Measurements from ENCODE around the gene GALNT15.

The GALNT15 gene

DNA sequence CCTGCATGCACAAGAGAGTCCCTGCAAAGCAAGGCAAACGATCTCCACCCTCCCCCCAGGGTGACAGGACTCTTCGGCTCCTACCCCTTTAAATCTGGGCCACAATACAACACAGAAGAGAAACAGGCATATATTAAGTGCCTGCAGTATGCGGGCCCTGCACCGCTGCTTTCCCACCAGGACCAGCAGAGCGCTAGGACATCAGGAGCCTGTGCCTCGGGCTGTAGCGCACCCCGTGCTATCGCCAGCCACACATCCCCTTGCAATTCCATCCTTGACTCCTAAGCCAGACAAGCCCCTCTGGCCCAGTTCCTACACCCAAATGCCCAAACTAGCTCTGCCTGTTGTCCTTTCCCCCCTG lies 4.1 kb downstream of the GALNT15 start:
- no peaks in the 10 kb centered on the region for H4K20me1 ChIP-seq (ENCODE audit: insufficient read depth, low read length, poor library complexity, severe bottlenecking)
- H3K4me1 ChIP-seq (ENCODE audit: insufficient read depth, low read length, poor library complexity, severe bottlenecking), result no peaks in the 10 kb centered on the region
- H3K9me3 ChIP-seq (ENCODE audit: insufficient read depth, low read depth, low read length), result no peaks in the 10 kb centered on the region
- TF ChIP-seq CTCF (conservative IDR thresholded peaks at IDR 0.05; ENCODE audit: low read length) (no peak), EZH2phosphoT487 (IDR thresholded peaks at IDR 0.05; ENCODE audit: borderline replicate concordance) (no peak)
- no peaks in the 10 kb centered on the region for H3K79me2 ChIP-seq (ENCODE audit: insufficient read depth, low read length)
- no peaks in the 10 kb centered on the region for H3K36me3 ChIP-seq (ENCODE audit: insufficient read depth, low read length)
- H3K9me2 ChIP-seq (replicated peaks; ENCODE audit: low read depth, low read length), result no peaks in the 10 kb centered on the region
- H3K4me3 ChIP-seq (ENCODE audit: low read length, poor library complexity, severe bottlenecking), result no peak overlapping the region
- no peak overlapping the region for H3K9ac ChIP-seq (ENCODE audit: low read depth, low read length, poor library complexity, severe bottlenecking)
- no peaks in the 10 kb centered on the region for H3K27me3 ChIP-seq (ENCODE audit: insufficient read depth, low read length, poor library complexity, severe bottlenecking)
- H3K4me2 ChIP-seq (ENCODE audit: low read depth, low read length, poor library complexity, severe bottlenecking), result no peak overlapping the region
- no peaks in the 10 kb centered on the region for H3F3A ChIP-seq (ENCODE audit: low read depth)
- H2AFZ ChIP-seq (ENCODE audit: low read length), result no peak overlapping the region

GRCh38 chr3:16179261-16179660 lies 4.8 kb downstream of the GALNT15 start:
- H2AFZ ChIP-seq (ENCODE audit: low read length), result no peak overlapping the region
- no peak for TF ChIP-seq CTCF (conservative IDR thresholded peaks at IDR 0.05; ENCODE audit: low read length)
- no peak for TF ChIP-seq EZH2phosphoT487 (IDR thresholded peaks at IDR 0.05; ENCODE audit: borderline replicate concordance)
- H3K27me3 ChIP-seq (ENCODE audit: insufficient read depth, low read length, poor library complexity, severe bottlenecking), result no peaks in the 10 kb centered on the region
- H3K79me2 ChIP-seq (ENCODE audit: insufficient read depth, low read length), result no peaks in the 10 kb centered on the region
- H3K9ac ChIP-seq (ENCODE audit: low read depth, low read length, poor library complexity, severe bottlenecking), result no peak overlapping the region
- no peaks in the 10 kb centered on the region for H3K9me2 ChIP-seq (replicated peaks; ENCODE audit: low read depth, low read length)
- no peaks in the 10 kb centered on the region for H3K9me3 ChIP-seq (ENCODE audit: insufficient read depth, low read depth, low read length)
- no peaks in the 10 kb centered on the region for H3K36me3 ChIP-seq (ENCODE audit: insufficient read depth, low read length)
- H3K4me1 ChIP-seq (ENCODE audit: insufficient read depth, low read length, poor library complexity, severe bottlenecking), result no peaks in the 10 kb centered on the region
- no peaks in the 10 kb centered on the region for H3F3A ChIP-seq (ENCODE audit: low read depth)
- H3K4me3 ChIP-seq (ENCODE audit: low read length, poor library complexity, severe bottlenecking), result no peak overlapping the region
- H3K4me2 ChIP-seq (ENCODE audit: low read depth, low read length, poor library complexity, severe bottlenecking), result no peak overlapping the region
- no peaks in the 10 kb centered on the region for H4K20me1 ChIP-seq (ENCODE audit: insufficient read depth, low read length, poor library complexity, severe bottlenecking)

GRCh38 chr3:16179771-16180736 lies 5.6 kb downstream of the GALNT15 start:
- H3K9me2 ChIP-seq (replicated peaks; ENCODE audit: low read depth, low read length), result no peaks in the 10 kb centered on the region
- no peak overlapping the region for H2AFZ ChIP-seq (ENCODE audit: low read length)
- H3K9me3 ChIP-seq (ENCODE audit: insufficient read depth, low read depth, low read length), result no peaks in the 10 kb centered on the region
- TF ChIP-seq CTCF (conservative IDR thresholded peaks at IDR 0.05; ENCODE audit: low read length) (no peak), EZH2phosphoT487 (IDR thresholded peaks at IDR 0.05; ENCODE audit: borderline replicate concordance) (no peak)
- no peak overlapping the region for H3K4me2 ChIP-seq (ENCODE audit: low read depth, low read length, poor library complexity, severe bottlenecking)
- H3K79me2 ChIP-seq (ENCODE audit: insufficient read depth, low read length), result no peaks in the 10 kb centered on the region
- no peaks in the 10 kb centered on the region for H3K36me3 ChIP-seq (ENCODE audit: insufficient read depth, low read length)
- H3K4me1 ChIP-seq (ENCODE audit: insufficient read depth, low read length, poor library complexity, severe bottlenecking), result no peaks in the 10 kb centered on the region
- H3K4me3 ChIP-seq (ENCODE audit: low read length, poor library complexity, severe bottlenecking), result no peak overlapping the region
- no peaks in the 10 kb centered on the region for H3K27me3 ChIP-seq (ENCODE audit: insufficient read depth, low read length, poor library complexity, severe bottlenecking)
- no peaks in the 10 kb centered on the region for H4K20me1 ChIP-seq (ENCODE audit: insufficient read depth, low read length, poor library complexity, severe bottlenecking)
- H3F3A ChIP-seq (ENCODE audit: low read depth), result no peaks in the 10 kb centered on the region
- no peak overlapping the region for H3K9ac ChIP-seq (ENCODE audit: low read depth, low read length, poor library complexity, severe bottlenecking)
